ENCODE data around the gene EFNA5. TPM values are rescaled to one million over a fixed set of nuclear protein-coding genes. Genes with fewer than 3 reads are reported as not detected.

The EFNA5 gene
- total and polyA plus RNA-seq, 2 experiments from 2014 or later: 7.5 to 10.1 TPM

DNA sequence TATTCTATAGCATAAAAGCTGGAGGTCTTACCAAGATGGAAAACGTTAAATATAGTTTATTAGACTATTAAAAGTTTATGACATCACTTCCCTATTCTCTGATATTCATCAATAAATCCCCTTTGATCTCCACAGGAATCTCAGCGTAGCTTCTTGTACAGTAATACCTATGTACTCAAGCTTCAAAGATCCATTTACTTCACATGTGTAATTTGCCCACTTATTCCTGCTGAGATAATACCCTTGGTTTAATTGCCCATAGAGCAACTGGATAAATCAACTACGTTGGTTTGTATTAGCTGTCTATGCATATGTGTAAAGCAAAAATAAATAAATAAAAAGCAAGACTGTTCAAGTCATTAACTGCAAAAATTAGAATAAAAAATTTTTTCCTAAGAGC is 219.7 kb downstream of the EFNA5 start:
- no peak overlapping the region for H3K27ac Mint-ChIP-seq
- Histone ChIP-seq H3K9me2 (ENCODE audit: insufficient read depth) (no peaks in the 10 kb centered on the region), H3K79me2 (replicated peaks; ENCODE audit: insufficient read depth) (no peaks in the 10 kb centered on the region), H4K20me1 (replicated peaks; ENCODE audit: insufficient read depth) (no peaks in the 10 kb centered on the region), H3K4me2 (no peak overlapping the region), H3K4me1 (ENCODE audit: insufficient read depth) (peaks cover 12% of the 10 kb centered on the region), H3K36me3 (ENCODE audit: insufficient read depth) (no peaks in the 10 kb centered on the region), H3K27me3 (ENCODE audit: insufficient read depth) (no peaks in the 10 kb centered on the region), H3K27ac (ENCODE audit: low read depth) (no peak overlapping the region), H2AFZ (no peak overlapping the region), H3F3A (replicated peaks; ENCODE audit: low read depth) (no peaks in the 10 kb centered on the region), H3K4me3 (no peak overlapping the region)
- no peak for ATAC-seq
- H3K27me3 Mint-ChIP-seq (ENCODE audit: insufficient read depth, low read depth, poor library complexity): peaks cover 3% of the 10 kb centered on the region
- H3K36me3 Mint-ChIP-seq (ENCODE audit: low read depth): no peaks in the 10 kb centered on the region
- TF ChIP-seq EZH2 (IDR thresholded peaks at IDR 0.05; ENCODE audit: low read depth, unreplicated experiment) (no peak), POLR2AphosphoS5 (IDR thresholded peaks at IDR 0.05; ENCODE audit: low read depth) (no peak), EZH2phosphoT487 (IDR thresholded peaks at IDR 0.05; ENCODE audit: unreplicated experiment) (no peak), ZNF331 (CRISPR knock-in tag; IDR thresholded peaks at IDR 0.05; ENCODE audit: low read depth) (no peak), JUNB (IDR thresholded peaks at IDR 0.05; ENCODE audit: unreplicated experiment) (no peak), NANOG (IDR thresholded peaks at IDR 0.05; ENCODE audit: borderline replicate concordance) (no peak), ZNF114 (CRISPR knock-in tag; IDR thresholded peaks at IDR 0.05) (no peak), CREB1 (CRISPR knock-in tag; IDR thresholded peaks at IDR 0.05; ENCODE audit: low read depth) (no peak), STAT1 (IDR thresholded peaks at IDR 0.05; ENCODE audit: unreplicated experiment) (no peak)
- TF ChIP-seq, protein P1, sequence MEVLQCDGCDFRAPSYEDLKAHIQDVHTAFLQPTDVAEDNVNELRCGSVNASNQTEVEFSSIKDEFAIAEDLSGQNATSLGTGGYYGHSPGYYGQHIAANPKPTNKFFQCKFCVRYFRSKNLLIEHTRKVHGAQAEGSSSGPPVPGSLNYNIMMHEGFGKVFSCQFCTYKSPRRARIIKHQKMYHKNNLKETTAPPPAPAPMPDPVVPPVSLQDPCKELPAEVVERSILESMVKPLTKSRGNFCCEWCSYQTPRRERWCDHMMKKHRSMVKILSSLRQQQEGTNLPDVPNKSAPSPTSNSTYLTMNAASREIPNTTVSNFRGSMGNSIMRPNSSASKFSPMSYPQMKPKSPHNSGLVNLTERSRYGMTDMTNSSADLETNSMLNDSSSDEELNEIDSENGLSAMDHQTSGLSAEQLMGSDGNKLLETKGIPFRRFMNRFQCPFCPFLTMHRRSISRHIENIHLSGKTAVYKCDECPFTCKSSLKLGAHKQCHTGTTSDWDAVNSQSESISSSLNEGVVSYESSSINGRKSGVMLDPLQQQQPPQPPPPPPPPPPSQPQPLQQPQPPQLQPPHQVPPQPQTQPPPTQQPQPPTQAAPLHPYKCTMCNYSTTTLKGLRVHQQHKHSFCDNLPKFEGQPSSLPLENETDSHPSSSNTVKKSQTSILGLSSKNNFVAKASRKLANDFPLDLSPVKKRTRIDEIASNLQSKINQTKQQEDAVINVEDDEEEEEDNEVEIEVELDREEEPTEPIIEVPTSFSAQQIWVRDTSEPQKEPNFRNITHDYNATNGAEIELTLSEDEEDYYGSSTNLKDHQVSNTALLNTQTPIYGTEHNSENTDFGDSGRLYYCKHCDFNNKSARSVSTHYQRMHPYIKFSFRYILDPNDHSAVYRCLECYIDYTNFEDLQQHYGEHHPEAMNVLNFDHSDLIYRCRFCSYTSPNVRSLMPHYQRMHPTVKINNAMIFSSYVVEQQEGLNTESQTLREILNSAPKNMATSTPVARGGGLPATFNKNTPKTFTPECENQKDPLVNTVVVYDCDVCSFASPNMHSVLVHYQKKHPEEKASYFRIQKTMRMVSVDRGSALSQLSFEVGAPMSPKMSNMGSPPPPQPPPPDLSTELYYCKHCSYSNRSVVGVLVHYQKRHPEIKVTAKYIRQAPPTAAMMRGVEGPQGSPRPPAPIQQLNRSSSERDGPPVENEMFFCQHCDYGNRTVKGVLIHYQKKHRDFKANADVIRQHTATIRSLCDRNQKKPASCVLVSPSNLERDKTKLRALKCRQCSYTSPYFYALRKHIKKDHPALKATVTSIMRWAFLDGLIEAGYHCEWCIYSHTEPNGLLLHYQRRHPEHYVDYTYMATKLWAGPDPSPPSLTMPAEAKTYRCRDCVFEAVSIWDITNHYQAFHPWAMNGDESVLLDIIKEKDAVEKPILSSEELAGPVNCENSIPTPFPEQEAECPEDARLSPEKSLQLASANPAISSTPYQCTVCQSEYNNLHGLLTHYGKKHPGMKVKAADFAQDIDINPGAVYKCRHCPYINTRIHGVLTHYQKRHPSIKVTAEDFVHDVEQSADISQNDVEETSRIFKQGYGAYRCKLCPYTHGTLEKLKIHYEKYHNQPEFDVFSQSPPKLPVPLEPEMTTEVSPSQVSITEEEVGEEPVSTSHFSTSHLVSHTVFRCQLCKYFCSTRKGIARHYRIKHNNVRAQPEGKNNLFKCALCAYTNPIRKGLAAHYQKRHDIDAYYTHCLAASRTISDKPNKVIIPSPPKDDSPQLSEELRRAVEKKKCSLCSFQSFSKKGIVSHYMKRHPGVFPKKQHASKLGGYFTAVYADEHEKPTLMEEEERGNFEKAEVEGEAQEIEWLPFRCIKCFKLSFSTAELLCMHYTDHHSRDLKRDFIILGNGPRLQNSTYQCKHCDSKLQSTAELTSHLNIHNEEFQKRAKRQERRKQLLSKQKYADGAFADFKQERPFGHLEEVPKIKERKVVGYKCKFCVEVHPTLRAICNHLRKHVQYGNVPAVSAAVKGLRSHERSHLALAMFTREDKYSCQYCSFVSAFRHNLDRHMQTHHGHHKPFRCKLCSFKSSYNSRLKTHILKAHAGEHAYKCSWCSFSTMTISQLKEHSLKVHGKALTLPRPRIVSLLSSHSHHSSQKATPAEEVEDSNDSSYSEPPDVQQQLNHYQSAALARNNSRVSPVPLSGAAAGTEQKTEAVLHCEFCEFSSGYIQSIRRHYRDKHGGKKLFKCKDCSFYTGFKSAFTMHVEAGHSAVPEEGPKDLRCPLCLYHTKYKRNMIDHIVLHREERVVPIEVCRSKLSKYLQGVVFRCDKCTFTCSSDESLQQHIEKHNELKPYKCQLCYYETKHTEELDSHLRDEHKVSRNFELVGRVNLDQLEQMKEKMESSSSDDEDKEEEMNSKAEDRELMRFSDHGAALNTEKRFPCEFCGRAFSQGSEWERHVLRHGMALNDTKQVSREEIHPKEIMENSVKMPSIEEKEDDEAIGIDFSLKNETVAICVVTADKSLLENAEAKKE (CRISPR knock-in tag; IDR thresholded peaks at IDR 0.05): no peak
- TF ChIP-seq, protein P2, sequence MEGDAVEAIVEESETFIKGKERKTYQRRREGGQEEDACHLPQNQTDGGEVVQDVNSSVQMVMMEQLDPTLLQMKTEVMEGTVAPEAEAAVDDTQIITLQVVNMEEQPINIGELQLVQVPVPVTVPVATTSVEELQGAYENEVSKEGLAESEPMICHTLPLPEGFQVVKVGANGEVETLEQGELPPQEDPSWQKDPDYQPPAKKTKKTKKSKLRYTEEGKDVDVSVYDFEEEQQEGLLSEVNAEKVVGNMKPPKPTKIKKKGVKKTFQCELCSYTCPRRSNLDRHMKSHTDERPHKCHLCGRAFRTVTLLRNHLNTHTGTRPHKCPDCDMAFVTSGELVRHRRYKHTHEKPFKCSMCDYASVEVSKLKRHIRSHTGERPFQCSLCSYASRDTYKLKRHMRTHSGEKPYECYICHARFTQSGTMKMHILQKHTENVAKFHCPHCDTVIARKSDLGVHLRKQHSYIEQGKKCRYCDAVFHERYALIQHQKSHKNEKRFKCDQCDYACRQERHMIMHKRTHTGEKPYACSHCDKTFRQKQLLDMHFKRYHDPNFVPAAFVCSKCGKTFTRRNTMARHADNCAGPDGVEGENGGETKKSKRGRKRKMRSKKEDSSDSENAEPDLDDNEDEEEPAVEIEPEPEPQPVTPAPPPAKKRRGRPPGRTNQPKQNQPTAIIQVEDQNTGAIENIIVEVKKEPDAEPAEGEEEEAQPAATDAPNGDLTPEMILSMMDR (conservative IDR thresholded peaks at IDR 0.05; ENCODE audit: low read depth in 2 of 2): no peak
- TF ChIP-seq, protein P3, sequence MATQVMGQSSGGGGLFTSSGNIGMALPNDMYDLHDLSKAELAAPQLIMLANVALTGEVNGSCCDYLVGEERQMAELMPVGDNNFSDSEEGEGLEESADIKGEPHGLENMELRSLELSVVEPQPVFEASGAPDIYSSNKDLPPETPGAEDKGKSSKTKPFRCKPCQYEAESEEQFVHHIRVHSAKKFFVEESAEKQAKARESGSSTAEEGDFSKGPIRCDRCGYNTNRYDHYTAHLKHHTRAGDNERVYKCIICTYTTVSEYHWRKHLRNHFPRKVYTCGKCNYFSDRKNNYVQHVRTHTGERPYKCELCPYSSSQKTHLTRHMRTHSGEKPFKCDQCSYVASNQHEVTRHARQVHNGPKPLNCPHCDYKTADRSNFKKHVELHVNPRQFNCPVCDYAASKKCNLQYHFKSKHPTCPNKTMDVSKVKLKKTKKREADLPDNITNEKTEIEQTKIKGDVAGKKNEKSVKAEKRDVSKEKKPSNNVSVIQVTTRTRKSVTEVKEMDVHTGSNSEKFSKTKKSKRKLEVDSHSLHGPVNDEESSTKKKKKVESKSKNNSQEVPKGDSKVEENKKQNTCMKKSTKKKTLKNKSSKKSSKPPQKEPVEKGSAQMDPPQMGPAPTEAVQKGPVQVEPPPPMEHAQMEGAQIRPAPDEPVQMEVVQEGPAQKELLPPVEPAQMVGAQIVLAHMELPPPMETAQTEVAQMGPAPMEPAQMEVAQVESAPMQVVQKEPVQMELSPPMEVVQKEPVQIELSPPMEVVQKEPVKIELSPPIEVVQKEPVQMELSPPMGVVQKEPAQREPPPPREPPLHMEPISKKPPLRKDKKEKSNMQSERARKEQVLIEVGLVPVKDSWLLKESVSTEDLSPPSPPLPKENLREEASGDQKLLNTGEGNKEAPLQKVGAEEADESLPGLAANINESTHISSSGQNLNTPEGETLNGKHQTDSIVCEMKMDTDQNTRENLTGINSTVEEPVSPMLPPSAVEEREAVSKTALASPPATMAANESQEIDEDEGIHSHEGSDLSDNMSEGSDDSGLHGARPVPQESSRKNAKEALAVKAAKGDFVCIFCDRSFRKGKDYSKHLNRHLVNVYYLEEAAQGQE (IDR thresholded peaks at IDR 0.05; ENCODE audit: unreplicated experiment): no peak
- TF ChIP-seq, protein P4, sequence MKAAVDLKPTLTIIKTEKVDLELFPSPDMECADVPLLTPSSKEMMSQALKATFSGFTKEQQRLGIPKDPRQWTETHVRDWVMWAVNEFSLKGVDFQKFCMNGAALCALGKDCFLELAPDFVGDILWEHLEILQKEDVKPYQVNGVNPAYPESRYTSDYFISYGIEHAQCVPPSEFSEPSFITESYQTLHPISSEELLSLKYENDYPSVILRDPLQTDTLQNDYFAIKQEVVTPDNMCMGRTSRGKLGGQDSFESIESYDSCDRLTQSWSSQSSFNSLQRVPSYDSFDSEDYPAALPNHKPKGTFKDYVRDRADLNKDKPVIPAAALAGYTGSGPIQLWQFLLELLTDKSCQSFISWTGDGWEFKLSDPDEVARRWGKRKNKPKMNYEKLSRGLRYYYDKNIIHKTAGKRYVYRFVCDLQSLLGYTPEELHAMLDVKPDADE (IDR thresholded peaks at IDR 0.05): no peak
- no peak for DNase-seq (ENCODE audit: low spot score)
- H3K9me3 Mint-ChIP-seq: no peaks in the 10 kb centered on the region
- peaks cover 23% of the 10 kb centered on the region for H3K4me1 Mint-ChIP-seq
- no peak overlapping the region for H3K4me3 Mint-ChIP-seq
